Neural crest cell (in vitro differentiated cells): ENCODE measurements around the gene ATRAID. TPM values are rescaled to one million over a fixed set of nuclear protein-coding genes. Genes with fewer than 3 reads are reported as not detected.
"Not testable (repeated sequence)": the region's sequence is repeated elsewhere in the genome, so short reads cannot be mapped to it uniquely, and the experiment has no call there.

Source experiments
- DNase-seq: peaks from one replicate; pipeline ENCODE4 v3.0.0; 2021; ENCODE audit warnings: low read depth, mixed read lengths, low spot score
- H3K27ac Mint-ChIP-seq: one replicate; pipeline ENCODE4 v1.8.0; 2021; ENCODE audit warnings: mild to moderate bottlenecking, mixed read lengths; ENCODE audit not compliant: unreplicated experiment
- H3K27me3 Mint-ChIP-seq: 2 replicates; pipeline ENCODE4 v1.8.0; 2021; ENCODE audit warnings: low read depth, mild to moderate bottlenecking, mixed read lengths
- H3K36me3 Mint-ChIP-seq: 2 replicates; pipeline ENCODE4 v1.8.0; 2021; ENCODE audit warnings: low read depth, mild to moderate bottlenecking, mixed read lengths
- H3K4me1 Mint-ChIP-seq: 2 replicates; pipeline ENCODE4 v1.8.0; 2021; ENCODE audit warnings: mixed read lengths
- H3K4me3 Mint-ChIP-seq: one replicate; pipeline ENCODE4 v1.8.0; 2021; ENCODE audit warnings: mild to moderate bottlenecking, mixed read lengths
- H3K9me3 Mint-ChIP-seq: 2 replicates; pipeline ENCODE4 v1.8.0; 2021; ENCODE audit warnings: mixed read lengths
- total RNA-seq: library from RNA; stranded (reverse); gene quantifications from 2 replicates; pipeline ENCODE4 v1.2.1, GENCODE V29; 2021
- TF ChIP-seq, protein P1 (sequence below): fragments of 200-600 bp; sonication (generic); conservative IDR thresholded peaks from 2 replicates; pipeline ENCODE4 v1.5.0; 2021; ENCODE audit warnings: antibody characterized with exemption, mild to moderate bottlenecking

The ATRAID gene
- total RNA-seq, 1 donor from 2014 or later = 86.3 TPM

DNA sequence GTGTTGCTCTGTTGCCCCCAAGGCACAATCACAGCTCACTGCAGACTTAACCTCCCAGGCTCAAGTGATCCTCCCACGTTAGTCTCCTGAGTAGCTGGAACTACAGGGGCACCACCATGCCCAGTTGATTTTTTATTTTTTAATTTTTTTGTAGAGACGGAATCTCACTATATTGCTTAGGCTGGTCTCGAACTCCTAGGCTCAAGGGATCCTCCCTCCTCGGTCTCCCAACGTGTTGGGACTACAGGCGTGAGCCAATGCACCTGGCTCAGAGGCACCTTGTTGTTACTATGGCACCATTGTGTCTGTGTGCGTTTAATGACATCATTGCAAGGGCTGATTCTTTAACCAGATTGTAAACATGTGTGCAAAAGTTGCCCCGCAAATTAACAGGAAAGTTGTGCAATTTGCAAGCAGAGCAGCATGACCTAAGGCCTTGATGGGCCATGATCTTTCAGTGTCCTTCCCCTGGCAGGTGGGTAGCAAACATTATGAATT is 40.4 kb upstream of the ATRAID start:
- H3K27ac Mint-ChIP-seq = no peak overlapping the region
- peaks cover 23% of the 10 kb centered on the region for H3K27me3 Mint-ChIP-seq
- TF ChIP-seq, protein P1, sequence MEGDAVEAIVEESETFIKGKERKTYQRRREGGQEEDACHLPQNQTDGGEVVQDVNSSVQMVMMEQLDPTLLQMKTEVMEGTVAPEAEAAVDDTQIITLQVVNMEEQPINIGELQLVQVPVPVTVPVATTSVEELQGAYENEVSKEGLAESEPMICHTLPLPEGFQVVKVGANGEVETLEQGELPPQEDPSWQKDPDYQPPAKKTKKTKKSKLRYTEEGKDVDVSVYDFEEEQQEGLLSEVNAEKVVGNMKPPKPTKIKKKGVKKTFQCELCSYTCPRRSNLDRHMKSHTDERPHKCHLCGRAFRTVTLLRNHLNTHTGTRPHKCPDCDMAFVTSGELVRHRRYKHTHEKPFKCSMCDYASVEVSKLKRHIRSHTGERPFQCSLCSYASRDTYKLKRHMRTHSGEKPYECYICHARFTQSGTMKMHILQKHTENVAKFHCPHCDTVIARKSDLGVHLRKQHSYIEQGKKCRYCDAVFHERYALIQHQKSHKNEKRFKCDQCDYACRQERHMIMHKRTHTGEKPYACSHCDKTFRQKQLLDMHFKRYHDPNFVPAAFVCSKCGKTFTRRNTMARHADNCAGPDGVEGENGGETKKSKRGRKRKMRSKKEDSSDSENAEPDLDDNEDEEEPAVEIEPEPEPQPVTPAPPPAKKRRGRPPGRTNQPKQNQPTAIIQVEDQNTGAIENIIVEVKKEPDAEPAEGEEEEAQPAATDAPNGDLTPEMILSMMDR = no peak
- H3K36me3 Mint-ChIP-seq = no peaks in the 10 kb centered on the region
- no peak for DNase-seq
- no peak overlapping the region for H3K4me3 Mint-ChIP-seq
- H3K9me3 Mint-ChIP-seq = no peaks in the 10 kb centered on the region
- no peaks in the 10 kb centered on the region for H3K4me1 Mint-ChIP-seq

DNA sequence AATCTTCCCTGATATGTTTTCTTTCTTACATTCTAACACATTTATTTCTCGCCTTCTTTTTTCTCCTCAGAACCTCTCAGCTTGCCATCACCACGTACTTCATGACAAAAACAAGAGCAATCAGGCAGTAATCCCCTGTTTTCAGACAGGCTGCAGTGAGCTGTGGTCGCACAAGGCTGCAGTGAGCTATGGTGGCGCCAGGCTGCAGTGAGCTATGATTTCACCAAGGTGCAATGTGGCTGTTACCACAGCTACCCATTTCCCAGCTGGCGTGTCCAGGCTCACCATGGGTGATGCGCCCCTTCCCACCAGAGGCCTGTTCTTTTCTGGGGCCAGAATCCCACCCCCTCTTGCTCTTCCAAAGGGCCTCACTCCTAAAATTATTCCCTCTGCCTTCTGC is 37.2 kb upstream of the ATRAID start:
- H3K36me3 Mint-ChIP-seq = no peaks in the 10 kb centered on the region
- H3K27me3 Mint-ChIP-seq = peaks cover 28% of the 10 kb centered on the region
- H3K27ac Mint-ChIP-seq = no peak overlapping the region
- no peaks in the 10 kb centered on the region for H3K9me3 Mint-ChIP-seq
- DNase-seq = no peak
- no peak overlapping the region for H3K4me3 Mint-ChIP-seq
- TF ChIP-seq, protein P1 = no peak
- H3K4me1 Mint-ChIP-seq = no peaks in the 10 kb centered on the region

DNA sequence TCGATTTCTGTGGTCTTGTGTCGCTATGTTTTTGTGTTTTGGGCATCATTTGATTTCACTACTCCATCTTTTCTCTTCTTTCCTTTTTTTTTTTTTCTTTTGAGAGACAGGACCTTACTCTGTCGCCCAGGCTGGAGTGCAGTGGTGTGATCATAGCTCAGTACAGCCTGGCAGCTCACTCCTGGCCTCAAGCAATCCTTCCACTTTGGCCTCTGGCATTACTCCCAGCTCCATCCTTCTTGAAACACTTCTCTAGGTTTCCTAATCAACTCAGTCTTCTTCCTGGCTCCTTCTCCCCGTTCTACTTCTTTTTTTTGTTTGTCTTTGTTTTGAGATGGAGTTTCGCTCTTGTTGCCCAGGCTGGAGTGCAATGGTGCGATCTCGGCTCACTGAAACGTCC is 36.5 kb upstream of the ATRAID start:
- no peaks in the 10 kb centered on the region for H3K4me1 Mint-ChIP-seq
- H3K27ac Mint-ChIP-seq = no peak overlapping the region
- no peak overlapping the region for H3K4me3 Mint-ChIP-seq
- H3K27me3 Mint-ChIP-seq = peaks cover 25% of the 10 kb centered on the region
- TF ChIP-seq, protein P1 = no peak
- H3K9me3 Mint-ChIP-seq = no peaks in the 10 kb centered on the region
- no peak for DNase-seq
- no peaks in the 10 kb centered on the region for H3K36me3 Mint-ChIP-seq

DNA sequence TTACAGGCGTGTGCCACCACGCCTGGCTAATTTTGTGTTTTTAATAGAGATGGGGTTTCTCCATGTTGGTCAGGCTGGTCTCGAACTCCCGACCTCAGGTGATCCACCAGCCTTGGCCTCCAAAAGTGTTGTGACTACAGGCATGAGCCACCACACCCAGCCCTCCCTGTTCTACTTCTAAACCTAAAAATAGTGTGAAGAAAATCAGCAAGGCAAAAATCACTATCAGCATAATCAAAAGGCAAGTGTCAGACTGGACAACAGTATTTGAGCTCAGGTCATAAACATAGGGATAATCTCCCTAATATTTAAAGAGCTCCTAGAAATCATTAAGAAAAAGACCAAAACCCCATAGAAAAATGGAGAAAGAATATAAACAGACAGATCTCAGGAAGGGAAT is 36.1 kb upstream of the ATRAID start:
- H3K36me3 Mint-ChIP-seq, DNase-seq, H3K4me3 Mint-ChIP-seq, H3K4me1 Mint-ChIP-seq, H3K9me3 Mint-ChIP-seq, H3K27ac Mint-ChIP-seq: not testable (repeated sequence)
- H3K27me3 Mint-ChIP-seq = peaks cover 20% of the 10 kb centered on the region

DNA sequence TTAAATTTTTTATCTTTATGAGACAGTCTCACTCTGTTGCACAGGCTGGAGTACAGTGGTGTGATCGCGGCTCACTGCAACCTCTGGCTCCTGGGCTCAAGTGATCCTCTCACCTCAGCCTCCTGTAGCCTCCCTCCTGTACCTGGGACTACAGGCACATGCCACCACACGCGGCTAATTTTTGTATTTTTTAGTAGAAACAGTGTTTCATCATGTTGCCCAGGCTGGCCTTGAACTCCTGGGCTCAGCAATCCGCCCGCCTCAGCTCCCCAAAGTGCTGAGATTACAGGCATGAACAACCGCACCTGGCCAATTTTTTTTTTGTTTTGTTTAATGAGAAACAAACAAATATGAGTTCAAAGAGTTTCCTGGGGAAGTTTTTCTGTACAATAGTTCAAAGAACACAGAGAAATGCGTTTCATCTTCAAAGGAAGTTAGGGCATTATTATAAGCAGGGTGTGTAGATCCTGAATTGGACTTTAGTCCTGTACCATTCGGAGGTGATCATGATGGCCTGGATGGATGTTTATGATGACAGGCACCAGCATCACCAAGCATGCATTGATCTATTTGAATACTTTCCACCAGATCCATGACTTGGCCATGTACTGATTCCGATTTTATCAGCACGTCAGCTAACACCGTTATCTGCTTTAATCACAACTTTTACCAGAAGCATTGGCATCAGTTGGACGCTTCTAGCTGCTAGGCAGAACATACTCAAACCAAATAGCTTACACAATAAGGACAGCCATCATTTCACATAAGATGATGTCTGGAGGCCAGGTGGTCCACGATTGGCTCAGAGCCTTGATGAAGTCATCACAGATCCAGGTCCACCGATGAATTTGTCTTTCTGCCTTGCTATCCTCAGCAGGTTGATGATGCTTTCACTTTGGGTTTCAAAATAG is 34.1 kb upstream of the ATRAID start:
- Mint-ChIP-seq H3K4me1 (no peaks in the 10 kb centered on the region), H3K36me3 (no peaks in the 10 kb centered on the region), H3K27ac (no peak overlapping the region), H3K27me3 (peaks cover 22% of the 10 kb centered on the region), H3K9me3 (no peaks in the 10 kb centered on the region), H3K4me3 (no peak overlapping the region)
- TF ChIP-seq, protein P1 = no peak
- DNase-seq = no peak

DNA sequence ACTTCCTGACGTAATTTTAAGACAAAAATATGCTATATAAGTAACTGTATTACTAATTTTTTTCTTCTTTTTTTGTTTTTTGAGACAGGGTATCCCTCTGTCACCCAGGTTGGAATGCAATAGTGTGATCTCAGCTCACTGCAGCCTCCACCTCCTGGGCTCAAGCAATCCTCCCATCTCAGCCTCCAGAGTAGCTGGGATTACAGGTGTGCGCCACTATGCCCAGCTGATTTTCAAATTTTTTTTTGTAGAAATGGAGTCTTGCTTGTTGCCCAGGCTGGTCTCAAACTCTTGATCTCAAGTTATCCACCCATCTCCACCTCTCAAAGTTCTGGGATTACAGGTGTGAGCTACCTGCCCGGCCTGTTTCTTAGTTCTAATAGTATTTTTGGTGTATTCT is 33.4 kb upstream of the ATRAID start:
- TF ChIP-seq, protein P1 = no peak
- Mint-ChIP-seq H3K27ac (no peak overlapping the region), H3K9me3 (no peaks in the 10 kb centered on the region), H3K27me3 (peaks cover 22% of the 10 kb centered on the region), H3K4me3 (no peak overlapping the region), H3K4me1 (no peaks in the 10 kb centered on the region), H3K36me3 (no peaks in the 10 kb centered on the region)
- no peak for DNase-seq
